ENCODE results near the gene PLA2G4A.

- TF ChIP-seq CTCF (IDR thresholded peaks at IDR 0.05) (no peak), EP300 (IDR thresholded peaks at IDR 0.05) (no peak), POLR2A (IDR thresholded peaks at IDR 0.05; ENCODE audit: low read depth) (no peak), POLR2AphosphoS5 (IDR thresholded peaks at IDR 0.05) (no peak)
Measured at GRCh38 chr1:187003353-187003752, 174.6 kb downstream of the PLA2G4A start.
